H9 (cell line): ENCODE data around the gene IZUMO4. TPM values are rescaled to one million over a fixed set of nuclear protein-coding genes. Genes with fewer than 3 reads are reported as not detected.

Experiments used
- DNase-seq: peaks from one replicate; pipeline ENCODE4 v3.0.0-alpha.2; 2017
- H2AFZ ChIP-seq: one replicate; pipeline ENCODE4 v1.6.1; 2013; ENCODE audit warnings: mild to moderate bottlenecking, low read length, control low read depth, moderate library complexity
- H2AK5ac ChIP-seq: 2 replicates; pipeline ENCODE4 v1.6.1; 2013; ENCODE audit warnings: low read length, control low read depth, mixed read lengths; ENCODE audit not compliant: insufficient read length
- H2BK120ac ChIP-seq: one replicate; pipeline ENCODE4 v1.6.1; 2013; ENCODE audit warnings: low read depth, mild to moderate bottlenecking, low read length, control low read depth, inconsistent platforms; ENCODE audit not compliant: poor library complexity, severe bottlenecking
- H2BK12ac ChIP-seq: 2 replicates; pipeline ENCODE4 v1.6.1; 2013; ENCODE audit warnings: low read length, control low read depth, mixed read lengths, low read depth; ENCODE audit not compliant: insufficient read length
- H2BK15ac ChIP-seq: 2 replicates; pipeline ENCODE4 v1.6.1; 2013; ENCODE audit warnings: low read depth, low read length, control low read depth
- H2BK20ac ChIP-seq: one replicate; pipeline ENCODE4 v1.6.1; 2013; ENCODE audit warnings: low read depth, mild to moderate bottlenecking, low read length, control low read depth, inconsistent platforms; ENCODE audit not compliant: poor library complexity, severe bottlenecking
- H2BK5ac ChIP-seq: 2 replicates; pipeline ENCODE4 v1.6.1; 2013; ENCODE audit warnings: low read length, control low read depth, mixed read lengths; ENCODE audit not compliant: insufficient read length
- H3K14ac ChIP-seq: 2 replicates; pipeline ENCODE4 v1.6.1; 2013; ENCODE audit warnings: low read length, control low read depth; ENCODE audit not compliant: insufficient read depth
- H3K18ac ChIP-seq: 2 replicates; pipeline ENCODE4 v1.6.1; 2013; ENCODE audit warnings: low read depth, mild to moderate bottlenecking, mixed read lengths, low read length, control low read depth; ENCODE audit not compliant: insufficient read length
- H3K23ac ChIP-seq: 2 replicates; pipeline ENCODE4 v1.6.1; 2013; ENCODE audit warnings: low read length, control low read depth, mixed read lengths, low read depth; ENCODE audit not compliant: insufficient read length
- H3K23me2 ChIP-seq: 2 replicates; pipeline ENCODE4 v1.6.1; 2013; ENCODE audit warnings: low read depth, mild to moderate bottlenecking, mixed read lengths, low read length, control low read depth; ENCODE audit not compliant: insufficient read length, poor library complexity, severe bottlenecking
- H3K27ac ChIP-seq: 2 replicates; pipeline ENCODE4 v1.5.1; 2013; ENCODE audit warnings: low read length, control low read depth, mixed read lengths, low read depth; ENCODE audit not compliant: insufficient read length
- H3K27me3 ChIP-seq: 2 replicates; pipeline ENCODE4 v1.6.1; 2013; ENCODE audit warnings: low read length, control low read depth, inconsistent platforms; ENCODE audit not compliant: insufficient read depth
- H3K4ac ChIP-seq: 2 replicates; pipeline ENCODE4 v1.6.1; 2013; ENCODE audit warnings: low read depth, mild to moderate bottlenecking, control low read depth, inconsistent platforms, low read length, moderate library complexity
- H3K4me1 ChIP-seq: 2 replicates; pipeline ENCODE4 v1.6.1; 2013; ENCODE audit warnings: low read length, control low read depth, inconsistent platforms; ENCODE audit not compliant: insufficient read depth
- H3K4me2 ChIP-seq: 2 replicates; pipeline ENCODE4 v1.6.1; 2013; ENCODE audit warnings: low read length, control low read depth, mixed read lengths; ENCODE audit not compliant: insufficient read length, insufficient read depth
- H3K56ac ChIP-seq: 2 replicates; pipeline ENCODE4 v1.6.1; 2013; ENCODE audit warnings: low read depth, mild to moderate bottlenecking, mixed read lengths, low read length, control low read depth; ENCODE audit not compliant: insufficient read length
- H3K79me1 ChIP-seq: 2 replicates; pipeline ENCODE4 v1.6.1; 2013; ENCODE audit warnings: low read depth, mild to moderate bottlenecking, moderate library complexity, low read length, control low read depth, inconsistent platforms; ENCODE audit not compliant: insufficient read depth, poor library complexity, severe bottlenecking
- H3K79me2 ChIP-seq: 2 replicates; pipeline ENCODE4 v1.6.1; 2013; ENCODE audit warnings: low read length, control low read depth, inconsistent platforms; ENCODE audit not compliant: insufficient read depth
- H3K9ac ChIP-seq: 2 replicates; pipeline ENCODE4 v1.6.1; 2013; ENCODE audit warnings: low read length, control low read depth, mixed read lengths; ENCODE audit not compliant: insufficient read length; ENCODE audit errors: extremely low read depth
- H3K9me3 ChIP-seq: one replicate; pipeline ENCODE4 v1.6.1; 2013; ENCODE audit warnings: low read depth, low read length, inconsistent platforms; ENCODE audit not compliant: control insufficient read depth
- H3T11ph ChIP-seq: one replicate; pipeline ENCODE4 v1.6.1; 2013; ENCODE audit warnings: mild to moderate bottlenecking, low read length, control low read depth, inconsistent platforms
- H4K20me1 ChIP-seq: one replicate; pipeline ENCODE4 v1.6.1; 2013; ENCODE audit not compliant: control insufficient read depth, insufficient read length, insufficient read depth
- H4K5ac ChIP-seq: 2 replicates; pipeline ENCODE4 v1.6.1; 2013; ENCODE audit warnings: low read depth, mild to moderate bottlenecking, mixed read lengths, low read length, control low read depth; ENCODE audit not compliant: insufficient read length
- H4K8ac ChIP-seq: replicated peaks from 2 replicates; pipeline ENCODE4 v1.6.1; 2013; ENCODE audit warnings: low read length, control low read depth, mixed read lengths, low read depth; ENCODE audit not compliant: insufficient read length
- H4K91ac ChIP-seq: 2 replicates; pipeline ENCODE4 v1.6.1; 2013; ENCODE audit warnings: low read depth, mild to moderate bottlenecking, moderate library complexity, mixed read lengths, low read length, control low read depth; ENCODE audit not compliant: insufficient read length
- H3K27ac Mint-ChIP-seq, 3 experiments: 2 replicates in 2 of 3; 3 replicates in 1 of 3; pipeline ENCODE4 v1.8.0; 2020 to 2021; ENCODE audit warnings: mixed read lengths in 3 of 3, mild to moderate bottlenecking in 1 of 3, moderate library complexity in 1 of 3
- H3K27me3 Mint-ChIP-seq: 2 replicates; pipeline ENCODE4 v1.8.0; 2021; ENCODE audit warnings: low read depth, mild to moderate bottlenecking, moderate library complexity, mixed read lengths
- H3K36me3 Mint-ChIP-seq, 3 experiments: 2 replicates in 2 of 3; 3 replicates in 1 of 3; pipeline ENCODE4 v1.8.0; 2020 to 2021; ENCODE audit warnings: low read depth in 3 of 3, mixed read lengths in 3 of 3; ENCODE audit not compliant: insufficient read depth in 1 of 3
- H3K4me1 Mint-ChIP-seq, 2 experiments: 2 replicates each; pipeline ENCODE4 v1.8.0; 2020; ENCODE audit warnings: mixed read lengths in 2 of 2
- H3K4me3 Mint-ChIP-seq, 2 experiments: 2 replicates in 1 of 2; 3 replicates in 1 of 2; pipeline ENCODE4 v1.8.0; 2020 to 2021; ENCODE audit warnings: mild to moderate bottlenecking in 2 of 2, mixed read lengths in 2 of 2, moderate library complexity in 1 of 2
- H3K9me3 Mint-ChIP-seq, 2 experiments: 2 replicates in 1 of 2; 3 replicates in 1 of 2; pipeline ENCODE4 v1.8.0; 2020; ENCODE audit warnings: mild to moderate bottlenecking in 2 of 2, mixed read lengths in 2 of 2, moderate library complexity in 1 of 2
- CTCF ChIP-seq: fragments of 200-600 bp; sonication (generic); conservative IDR thresholded peaks from 3 replicates; pipeline ENCODE4 v1.8.0; 2021; ENCODE audit warnings: antibody characterized with exemption, mild to moderate bottlenecking
- WGBS: extraction: QIAGEN DNeasy Blood & Tissue Kit; methylation state at CpG from one replicate; pipeline ENCODE4 v1.1.7; 2013; ENCODE audit warnings: missing lambda C conversion rate, low lambda C conversion rate, mixed read lengths; ENCODE audit not compliant: insufficient read length; ENCODE audit errors: extremely low coverage; 5-methylcytosine and 5-hydroxymethylcytosine counted together
- total RNA-seq: library from RNA; stranded (reverse); gene quantifications from 2 replicates; pipeline ENCODE4 v1.2.1, GENCODE V29; 2021

The IZUMO4 gene
- total RNA-seq, 1 experiment from 2014 or later = 2.1 TPM

- H3K56ac ChIP-seq = no peak overlapping the region
- no peak overlapping the region for H3K27ac ChIP-seq
- H2BK12ac ChIP-seq = no peak overlapping the region
- no peaks in the 10 kb centered on the region for H3K9me3 Mint-ChIP-seq
- no peak overlapping the region for H3K9ac ChIP-seq
- H2AFZ ChIP-seq = no peak overlapping the region
- DNase-seq = no peak
- no peak overlapping the region for H4K8ac ChIP-seq
- no peak overlapping the region for H3K18ac ChIP-seq
- no peaks in the 10 kb centered on the region for H4K20me1 ChIP-seq
- no peak overlapping the region for H3K23ac ChIP-seq
- no peaks in the 10 kb centered on the region for H3K4me1 ChIP-seq
- H3K4me3 Mint-ChIP-seq = no peak overlapping the region
- H3K4ac ChIP-seq = no peak overlapping the region
- H2BK120ac ChIP-seq = no peak overlapping the region
- no peak overlapping the region for H3K4me2 ChIP-seq
- H2BK5ac ChIP-seq = no peak overlapping the region
- no peaks in the 10 kb centered on the region for H3K79me2 ChIP-seq
- H3K14ac ChIP-seq = no peak overlapping the region
- no peaks in the 10 kb centered on the region for H3K27me3 Mint-ChIP-seq
- no peaks in the 10 kb centered on the region for H3K4me1 Mint-ChIP-seq
- no peak overlapping the region for H2AK5ac ChIP-seq
- no peak overlapping the region for H2BK15ac ChIP-seq
- no peaks in the 10 kb centered on the region for H3K23me2 ChIP-seq
- H3K9me3 ChIP-seq = no peaks in the 10 kb centered on the region
- H3K27me3 ChIP-seq = no peaks in the 10 kb centered on the region
- no peak for TF ChIP-seq CTCF
- H3K36me3 Mint-ChIP-seq = peaks cover 23 to 75% (median 64%) of the 10 kb centered on the region in 3 experiments; a peak in 6 of 7 replicates
- no peak overlapping the region for H4K91ac ChIP-seq
- H3K79me1 ChIP-seq = no peaks in the 10 kb centered on the region
- H3K27ac Mint-ChIP-seq = no peak overlapping the region
- no CpG with 5 or more reads among the region's 24 CpGs for WGBS
- H4K5ac ChIP-seq = no peak overlapping the region
- no peak overlapping the region for H3T11ph ChIP-seq
- no peak overlapping the region for H2BK20ac ChIP-seq
These were observed 30.3 kb downstream of the IZUMO4 start for GRCh38 chr19:2126879-2127518.
